ENCODE data around the gene TNFRSF21.
A peak's percentile ranks its signal among the peaks of the same experiment; 100 is the strongest.

The TNFRSF21 gene

DNA sequence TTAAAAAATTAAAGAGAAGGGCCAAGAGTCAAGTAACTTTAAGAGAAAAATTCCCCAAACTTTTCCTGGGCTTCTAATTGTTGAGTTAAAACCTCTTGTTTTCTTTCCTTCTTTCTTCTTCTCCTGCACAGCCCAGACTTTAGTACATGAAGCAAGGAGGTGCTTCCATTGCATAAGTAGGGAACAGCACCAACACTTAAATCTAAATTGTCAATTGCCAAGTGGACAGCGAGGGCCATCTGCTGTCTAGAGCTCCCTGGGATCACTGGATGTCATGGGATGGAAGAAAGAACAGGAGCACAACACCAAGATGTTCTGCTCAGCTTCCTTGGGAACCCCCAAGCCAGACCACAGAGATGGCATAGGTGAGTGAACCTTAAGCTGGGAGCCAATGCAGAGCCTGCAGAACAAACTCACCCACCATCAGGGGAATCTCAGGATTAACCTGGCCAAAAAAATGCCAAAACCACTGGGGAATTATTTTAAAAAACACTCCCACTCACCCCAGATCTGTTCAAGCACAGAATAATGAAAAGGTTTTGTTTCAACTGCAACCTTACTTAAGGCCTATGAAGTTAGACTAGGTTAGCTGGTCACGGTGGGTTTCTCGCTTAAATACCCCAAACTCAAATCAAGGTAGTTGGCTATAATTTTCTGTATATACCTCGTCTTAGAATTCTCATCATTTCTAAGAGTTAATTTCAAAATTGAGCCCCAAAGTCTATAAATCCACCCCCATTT, 67.8 kb downstream of the TNFRSF21 start:
- Histone ChIP-seq H3K4me3 (ENCODE audit: severe bottlenecking) (no peak overlapping the region), H3K27me3 (ENCODE audit: insufficient read depth, poor library complexity, severe bottlenecking) (no peaks in the 10 kb centered on the region), H3K4me1 (ENCODE audit: insufficient read depth, poor library complexity, severe bottlenecking) (peaks cover 46% of the 10 kb centered on the region), H3K27ac (ENCODE audit: poor library complexity, severe bottlenecking) (peak overlapping the region; percentile 72), H3K9me3 (ENCODE audit: severe bottlenecking) (no peaks in the 10 kb centered on the region), H3K36me3 (ENCODE audit: low read depth) (peaks cover 40% of the 10 kb centered on the region)
- DNase-seq (ENCODE audit: low spot score) (no peak), ATAC-seq (ENCODE audit: low read depth) (no peak)
- TF ChIP-seq, protein P1, sequence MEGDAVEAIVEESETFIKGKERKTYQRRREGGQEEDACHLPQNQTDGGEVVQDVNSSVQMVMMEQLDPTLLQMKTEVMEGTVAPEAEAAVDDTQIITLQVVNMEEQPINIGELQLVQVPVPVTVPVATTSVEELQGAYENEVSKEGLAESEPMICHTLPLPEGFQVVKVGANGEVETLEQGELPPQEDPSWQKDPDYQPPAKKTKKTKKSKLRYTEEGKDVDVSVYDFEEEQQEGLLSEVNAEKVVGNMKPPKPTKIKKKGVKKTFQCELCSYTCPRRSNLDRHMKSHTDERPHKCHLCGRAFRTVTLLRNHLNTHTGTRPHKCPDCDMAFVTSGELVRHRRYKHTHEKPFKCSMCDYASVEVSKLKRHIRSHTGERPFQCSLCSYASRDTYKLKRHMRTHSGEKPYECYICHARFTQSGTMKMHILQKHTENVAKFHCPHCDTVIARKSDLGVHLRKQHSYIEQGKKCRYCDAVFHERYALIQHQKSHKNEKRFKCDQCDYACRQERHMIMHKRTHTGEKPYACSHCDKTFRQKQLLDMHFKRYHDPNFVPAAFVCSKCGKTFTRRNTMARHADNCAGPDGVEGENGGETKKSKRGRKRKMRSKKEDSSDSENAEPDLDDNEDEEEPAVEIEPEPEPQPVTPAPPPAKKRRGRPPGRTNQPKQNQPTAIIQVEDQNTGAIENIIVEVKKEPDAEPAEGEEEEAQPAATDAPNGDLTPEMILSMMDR (IDR thresholded peaks at IDR 0.05; ENCODE audit: poor library complexity, severe bottlenecking) = no peak

DNA sequence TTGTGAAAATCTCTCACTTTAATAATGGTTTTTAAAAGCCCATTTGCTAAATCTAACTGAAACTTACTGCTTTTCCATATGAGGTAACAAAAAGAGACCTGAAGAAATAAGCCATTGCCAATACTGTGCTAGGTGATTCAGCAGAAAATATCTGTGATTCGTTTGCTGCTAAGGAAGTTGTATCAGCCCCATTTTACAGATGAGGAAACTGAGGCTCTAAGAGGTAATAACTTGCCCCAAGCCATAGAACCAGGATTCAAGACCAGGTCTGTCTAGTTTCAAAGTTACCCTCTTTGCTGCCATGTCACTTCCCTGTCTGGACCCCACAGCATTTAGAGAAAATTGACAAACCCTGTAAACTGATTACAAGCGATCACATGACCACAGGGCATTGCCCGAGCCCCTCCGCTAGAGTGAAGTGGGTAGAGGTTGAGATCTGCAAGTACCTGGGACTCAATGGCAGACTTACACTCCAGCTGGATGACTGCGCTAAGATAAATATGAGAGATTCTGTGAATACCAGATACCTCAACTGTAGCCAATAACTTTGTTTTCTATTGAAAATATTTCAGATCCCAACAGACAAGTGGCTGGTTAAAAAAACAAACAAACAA, 69.3 kb downstream of the TNFRSF21 start:
- H3K27ac ChIP-seq (ENCODE audit: poor library complexity, severe bottlenecking) = no peak overlapping the region
- no peak for DNase-seq (ENCODE audit: low spot score)
- H3K9me3 ChIP-seq (ENCODE audit: severe bottlenecking) = no peaks in the 10 kb centered on the region
- H3K4me1 ChIP-seq (ENCODE audit: insufficient read depth, poor library complexity, severe bottlenecking) = peaks cover 40% of the 10 kb centered on the region
- TF ChIP-seq, protein P1 (IDR thresholded peaks at IDR 0.05; ENCODE audit: poor library complexity, severe bottlenecking) = no peak
- H3K27me3 ChIP-seq (ENCODE audit: insufficient read depth, poor library complexity, severe bottlenecking) = no peaks in the 10 kb centered on the region
- no peak overlapping the region for H3K4me3 ChIP-seq (ENCODE audit: severe bottlenecking)
- H3K36me3 ChIP-seq (ENCODE audit: low read depth) = peaks cover 40% of the 10 kb centered on the region
- no peak for ATAC-seq (ENCODE audit: low read depth)

DNA sequence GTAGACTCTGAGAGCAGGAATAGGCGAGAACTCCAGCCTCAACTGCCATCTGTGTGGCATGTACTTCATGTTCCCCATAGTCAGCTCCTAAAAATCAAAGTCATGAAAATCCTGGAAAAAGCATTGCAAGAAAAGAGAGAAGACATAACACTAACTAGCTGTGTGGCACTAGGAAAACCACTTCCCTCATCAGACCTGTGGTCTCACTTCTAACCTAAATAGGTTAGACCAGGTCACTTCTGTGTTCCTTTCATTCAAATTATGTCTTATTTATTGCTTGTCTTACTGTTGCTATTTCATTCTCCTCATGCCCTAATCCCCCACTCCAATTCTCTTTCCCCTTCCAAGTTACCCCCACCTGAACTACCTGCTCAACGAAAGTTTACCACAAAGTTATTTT, 70.2 kb downstream of the TNFRSF21 start:
- DNase-seq (ENCODE audit: low spot score) = no peak
- Histone ChIP-seq H3K4me3 (ENCODE audit: severe bottlenecking) (no peak overlapping the region), H3K4me1 (ENCODE audit: insufficient read depth, poor library complexity, severe bottlenecking) (peaks cover 40% of the 10 kb centered on the region), H3K9me3 (ENCODE audit: severe bottlenecking) (no peaks in the 10 kb centered on the region), H3K36me3 (ENCODE audit: low read depth) (peaks cover 43% of the 10 kb centered on the region), H3K27me3 (ENCODE audit: insufficient read depth, poor library complexity, severe bottlenecking) (no peaks in the 10 kb centered on the region), H3K27ac (ENCODE audit: poor library complexity, severe bottlenecking) (no peak overlapping the region)
- no peak for ATAC-seq (ENCODE audit: low read depth)
- TF ChIP-seq, protein P1 (IDR thresholded peaks at IDR 0.05; ENCODE audit: poor library complexity, severe bottlenecking) = no peak

DNA sequence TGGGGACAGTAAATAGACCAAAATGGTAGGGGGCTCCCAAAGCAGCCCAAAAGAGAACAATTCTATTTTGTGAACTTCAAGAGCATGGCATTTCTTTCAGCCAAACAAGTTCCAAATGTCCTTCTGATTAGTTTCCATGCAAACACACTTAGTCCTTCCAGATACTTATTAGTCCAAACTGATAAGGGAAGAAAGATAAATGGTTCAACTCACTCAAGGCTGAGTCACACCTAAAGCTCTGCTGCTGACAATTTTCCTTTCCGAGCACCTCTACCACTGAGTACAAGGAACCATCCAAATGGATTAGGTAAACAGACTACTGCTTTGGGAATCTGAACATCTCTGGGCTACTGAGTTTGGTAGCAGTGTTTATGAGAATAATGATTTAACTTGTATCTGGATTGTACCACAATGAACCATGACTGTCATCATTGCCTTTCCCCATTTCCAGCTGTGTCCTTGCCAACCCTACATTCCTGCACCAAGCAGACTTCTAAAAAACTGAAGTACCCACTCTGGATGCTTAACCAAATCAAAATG, 71.2 kb downstream of the TNFRSF21 start:
- DNase-seq (ENCODE audit: low spot score) (no peak), ATAC-seq (ENCODE audit: low read depth) (no peak)
- H3K9me3 ChIP-seq (ENCODE audit: severe bottlenecking) = no peaks in the 10 kb centered on the region
- H3K27me3 ChIP-seq (ENCODE audit: insufficient read depth, poor library complexity, severe bottlenecking) = no peaks in the 10 kb centered on the region
- H3K4me3 ChIP-seq (ENCODE audit: severe bottlenecking) = no peak overlapping the region
- H3K4me1 ChIP-seq (ENCODE audit: insufficient read depth, poor library complexity, severe bottlenecking) = peaks cover 38% of the 10 kb centered on the region
- H3K36me3 ChIP-seq (ENCODE audit: low read depth) = peaks cover 47% of the 10 kb centered on the region
- TF ChIP-seq, protein P1 (IDR thresholded peaks at IDR 0.05; ENCODE audit: poor library complexity, severe bottlenecking) = no peak
- peak overlapping the region; percentile 11 for H3K27ac ChIP-seq (ENCODE audit: poor library complexity, severe bottlenecking)

Measured in RWPE2 (cell line).